ENCODE results near the gene EHMT1. TPM values are rescaled to one million over a fixed set of nuclear protein-coding genes. Genes with fewer than 3 reads are reported as not detected.

Gene EHMT1
- total RNA-seq, 4 donors from 2014 or later: 96.4 to 136 (median 118) TPM

- no peaks in the 10 kb centered on the region for H3K27me3 ChIP-seq
- H3K27ac ChIP-seq: no peak overlapping the region
- no peak for TF ChIP-seq POLR2A (IDR thresholded peaks at IDR 0.05)
- TF ChIP-seq EP300 (IDR thresholded peaks at IDR 0.05): no peak
- no peak for TF ChIP-seq CTCF (IDR thresholded peaks at IDR 0.05)
- H3K9me3 ChIP-seq: peaks cover 0 to 6% (median 0%) of the 10 kb centered on the region in 4 donors
- peaks cover 0 to 4% (median 4%) of the 10 kb centered on the region in 4 donors for H3K4me1 ChIP-seq
- WGBS, 2 donors: 81 to 87% methylated on average over 13 of the region's 13 CpGs
- DNase-seq (ENCODE audit: low spot score in 2 of 2): no peak
- H3K4me3 ChIP-seq: no peak overlapping the region
- H3K36me3 ChIP-seq: peaks cover 0 to 97% (median 19%) of the 10 kb centered on the region in 3 donors
Measured at GRCh38 chr9:137756045-137756744, 137.4 kb downstream of the EHMT1 start.

GRCh38 chr9:137757139-137757538, 138.3 kb downstream of the EHMT1 start:
- WGBS, 2 donors: 88 to 94% methylated on average over 10 of the region's 10 CpGs
- H3K27me3 ChIP-seq: no peaks in the 10 kb centered on the region
- TF ChIP-seq POLR2A (IDR thresholded peaks at IDR 0.05) (no peak), EP300 (IDR thresholded peaks at IDR 0.05) (no peak), CTCF (IDR thresholded peaks at IDR 0.05) (no peak)
- H3K4me3 ChIP-seq: no peak overlapping the region
- H3K4me1 ChIP-seq: peaks cover 0 to 11% (median 8%) of the 10 kb centered on the region in 4 donors
- peaks cover 0 to 92% (median 19%) of the 10 kb centered on the region in 3 donors for H3K36me3 ChIP-seq
- no peak for DNase-seq (ENCODE audit: low spot score in 2 of 2)
- no peak overlapping the region for H3K27ac ChIP-seq
- peaks cover 0 to 6% (median 0%) of the 10 kb centered on the region in 4 donors for H3K9me3 ChIP-seq

- H3K4me3 ChIP-seq: no peak overlapping the region
- 84 to 91% methylated on average over 9 of the region's 9 CpGs for WGBS, 2 donors
- no peaks in the 10 kb centered on the region for H3K27me3 ChIP-seq
- TF ChIP-seq CTCF (IDR thresholded peaks at IDR 0.05) (no peak), POLR2A (IDR thresholded peaks at IDR 0.05) (no peak), EP300 (IDR thresholded peaks at IDR 0.05) (no peak)
- H3K9me3 ChIP-seq: peaks cover 0 to 6% (median 0%) of the 10 kb centered on the region in 4 donors
- peaks cover 0 to 92% (median 15%) of the 10 kb centered on the region in 3 donors for H3K36me3 ChIP-seq
- no peak overlapping the region for H3K27ac ChIP-seq
- peaks cover 0 to 11% (median 8%) of the 10 kb centered on the region in 4 donors for H3K4me1 ChIP-seq
- no peak for DNase-seq (ENCODE audit: low spot score in 2 of 2)
Measured at GRCh38 chr9:137757613-137758029, 138.8 kb downstream of the EHMT1 start.

GRCh38 chr9:137758067-137758466, 139.3 kb downstream of the EHMT1 start:
- WGBS, 2 donors: 97 to 98% methylated on average over 16 of the region's 16 CpGs
- peaks cover 0 to 11% (median 8%) of the 10 kb centered on the region in 4 donors for H3K4me1 ChIP-seq
- peaks cover 0 to 6% (median 0%) of the 10 kb centered on the region in 4 donors for H3K9me3 ChIP-seq
- TF ChIP-seq CTCF (IDR thresholded peaks at IDR 0.05): no peak
- no peak for TF ChIP-seq POLR2A (IDR thresholded peaks at IDR 0.05)
- TF ChIP-seq EP300 (IDR thresholded peaks at IDR 0.05): no peak
- H3K27me3 ChIP-seq: no peaks in the 10 kb centered on the region
- H3K27ac ChIP-seq: no peak overlapping the region
- H3K36me3 ChIP-seq: peaks cover 0 to 92% (median 14%) of the 10 kb centered on the region in 3 donors
- DNase-seq (ENCODE audit: low spot score in 2 of 2): no peak
- H3K4me3 ChIP-seq: no peak overlapping the region

GRCh38 chr9:137759117-137759516, 140.3 kb downstream of the EHMT1 start:
- no peak for DNase-seq (ENCODE audit: low spot score in 2 of 2)
- H3K36me3 ChIP-seq: peaks cover 0 to 92% (median 11%) of the 10 kb centered on the region in 3 donors
- no peak overlapping the region for H3K4me3 ChIP-seq
- peaks cover 0 to 21% (median 14%) of the 10 kb centered on the region in 4 donors for H3K4me1 ChIP-seq
- WGBS, 2 donors: 97% methylated on average over 11 of the region's 11 CpGs
- H3K27me3 ChIP-seq: no peaks in the 10 kb centered on the region
- H3K27ac ChIP-seq: no peak overlapping the region
- TF ChIP-seq POLR2A (IDR thresholded peaks at IDR 0.05) (no peak), EP300 (IDR thresholded peaks at IDR 0.05) (no peak), CTCF (IDR thresholded peaks at IDR 0.05) (no peak)
- peaks cover 0 to 6% (median 0%) of the 10 kb centered on the region in 4 donors for H3K9me3 ChIP-seq
